Measurements from ENCODE around the gene VWCE. TPM values are rescaled to one million over a fixed set of nuclear protein-coding genes. Genes with fewer than 3 reads are reported as not detected.

VWCE gene
- total RNA-seq, 1 experiment from 2014 or later, result 2.5 TPM

GRCh38 chr11:61335355-61335710, 40.2 kb upstream of the VWCE start:
- Histone ChIP-seq H3K9me2 (ENCODE audit: insufficient read depth) (no peaks in the 10 kb centered on the region), H3K27ac (ENCODE audit: low read depth, low read length) (peak overlapping the region; percentile 92), H3K79me2 (ENCODE audit: insufficient read depth, low read length) (peaks cover 51% of the 10 kb centered on the region), H3K4me1 (ENCODE audit: control insufficient read depth in 1 of 2, insufficient read depth in 2 of 2, low read length in 2 of 2) (peaks cover 28 to 46% of the 10 kb centered on the region in 2 experiments), H3K4me2 (ENCODE audit: low read length) (peak overlapping the region; percentile 93), H3K9me3 (ENCODE audit: control insufficient read depth in 1 of 2, insufficient read depth in 1 of 2, low read depth in 1 of 2, low read length in 2 of 2) (no peaks in the 10 kb centered on the region), H4K20me1 (ENCODE audit: insufficient read depth) (no peaks in the 10 kb centered on the region), H3K27me3 (ENCODE audit: insufficient read depth, low read length) (no peaks in the 10 kb centered on the region), H2AFZ (ENCODE audit: low read depth, low read length, poor library complexity, severe bottlenecking) (no peak overlapping the region), H3K9ac (ENCODE audit: low read length) (peak overlapping the region; percentile 97; the same call in 1 of the 2 replicates), H3K36me3 (ENCODE audit: control insufficient read depth in 1 of 2, insufficient read depth in 2 of 2, low read length in 2 of 2) (peaks cover 3 to 5% of the 10 kb centered on the region in 2 experiments; a peak in 2 of 4 replicates), H3K4me3 (replicated peaks in 1 of 2; ENCODE audit: low read depth in 1 of 2, low read length in 2 of 2) (no peak overlapping the region)
- TF ChIP-seq EZH2 (IDR thresholded peaks at IDR 0.05) (no peak), ZFX (IDR thresholded peaks at IDR 0.05) (0 out of 2 replicates have a peak, but pooled peaks have one; percentile 4)
- ChIA-PET CTCF (interaction anchor here (0.8 to 4.6 kb wide), 12 partner anchors 13 to 560 kb away, joined by 4 to 120 read pairs (median 8); partner anchors contain the start of genes CYB561A3 and TMEM138), RAD21 (ENCODE audit: low non-redundant PET in 1 of 2, low total read pairs in 2 of 2, uncharacterized antibody in 2 of 2, unreplicated experiment in 2 of 2) (interaction anchor here (1.5 to 1.7 kb wide), 2 partner anchors 50 kb away, joined by 14 to 15 read pairs; no protein-coding TSS in a partner anchor), POLR2A (interaction anchor here (0.6 to 2.0 kb wide), 6 partner anchors 8 to 66 kb away, joined by 3 to 45 read pairs (median 6); partner anchors contain the start of genes CYB561A3, TMEM138 and TMEM216)
- no TSS peak for BruUV-seq (replicated peaks)
- DNase-seq (ENCODE audit: low read depth, low spot score) (no peak), ATAC-seq (no peak)
- intact Hi-C loops (cut with micrococcal nuclease), result loop anchor here (5.0 kb wide), 1 partner anchor 292 kb away; no protein-coding TSS in a partner anchor

GRCh38 chr11:61334434-61335354, 39.6 kb upstream of the VWCE start:
- H3K9me2 ChIP-seq (ENCODE audit: insufficient read depth), result no peaks in the 10 kb centered on the region
- intact Hi-C loops (cut with micrococcal nuclease), result loop anchor here (5.0 kb wide), 1 partner anchor 293 kb away; no protein-coding TSS in a partner anchor
- no peak overlapping the region for H2AFZ ChIP-seq (ENCODE audit: low read depth, low read length, poor library complexity, severe bottlenecking)
- no peak for TF ChIP-seq CTCF (IDR thresholded peaks at IDR 0.05 in 2 of 3, conservative IDR thresholded peaks at IDR 0.05 in 1 of 3; ENCODE audit: borderline replicate concordance in 1 of 3, insufficient read depth in 1 of 3, low read depth in 2 of 3, low read length in 2 of 3)
- TF ChIP-seq FOSL1 (IDR thresholded peaks at IDR 0.05; ENCODE audit: low read depth), result peak; percentile 14; the same call in 1 of the 2 replicates
- peak; percentile 27; the same call in 1 of the 2 replicates for TF ChIP-seq JUND (IDR thresholded peaks at IDR 0.05)
- no peak for TF ChIP-seq YY1 (IDR thresholded peaks at IDR 0.05; ENCODE audit: extremely low read depth, insufficient replicate concordance, low read depth, low read length)
- 0 out of 2 replicates have a peak, but pooled peaks have one; percentile 24 for TF ChIP-seq MAX (IDR thresholded peaks at IDR 0.05)
- peak; percentile 22; the same call in 1 of the 2 replicates for TF ChIP-seq ZFX (IDR thresholded peaks at IDR 0.05)
- peak; percentile 35 for TF ChIP-seq POLR2A (IDR thresholded peaks at IDR 0.05; ENCODE audit: borderline replicate concordance, extremely low read depth, insufficient read depth, insufficient read length)
- peaks cover 57% of the 10 kb centered on the region for H3K79me2 ChIP-seq (ENCODE audit: insufficient read depth, low read length)
- H3K4me2 ChIP-seq (ENCODE audit: low read length), result peak overlapping the region; percentile 93
- peak overlapping the region; percentile 85 to 97 for H3K4me3 ChIP-seq (replicated peaks in 1 of 2; ENCODE audit: low read depth in 1 of 2, low read length in 2 of 2)
- H3K27me3 ChIP-seq (ENCODE audit: insufficient read depth, low read length), result no peaks in the 10 kb centered on the region
- no peaks in the 10 kb centered on the region for H4K20me1 ChIP-seq (ENCODE audit: insufficient read depth)
- ChIA-PET POLR2A (interaction anchor here (0.8 to 2.0 kb wide), 4 partner anchors 27 to 94 kb away, joined by 4 to 45 read pairs (median 6); partner anchors contain the start of genes CPSF7, CYB561A3 and TMEM138), CTCF (interaction anchor here (0.6 to 4.6 kb wide), 4 partner anchors 27 to 304 kb away, joined by 4 to 120 read pairs (median 4); partner anchors contain the start of gene CYB561A3), RAD21 (ENCODE audit: low non-redundant PET in 1 of 2, low total read pairs in 2 of 2, uncharacterized antibody in 2 of 2, unreplicated experiment in 2 of 2) (interaction anchor here (0.5 to 1.8 kb wide), 3 partner anchors 51 to 303 kb away, joined by 3 to 5 read pairs (median 4); no protein-coding TSS in a partner anchor)
- peaks cover 28 to 46% of the 10 kb centered on the region in 2 experiments for H3K4me1 ChIP-seq (ENCODE audit: control insufficient read depth in 1 of 2, insufficient read depth in 2 of 2, low read length in 2 of 2)
- ATAC-seq (no peak), DNase-seq (ENCODE audit: low read depth, low spot score) (no peak)
- H3K9ac ChIP-seq (ENCODE audit: low read length), result peak overlapping the region; percentile 97
- peaks cover 3 to 5% of the 10 kb centered on the region in 2 experiments; a peak in 2 of 4 replicates for H3K36me3 ChIP-seq (ENCODE audit: control insufficient read depth in 1 of 2, insufficient read depth in 2 of 2, low read length in 2 of 2)
- peak overlapping the region; percentile 92 for H3K27ac ChIP-seq (ENCODE audit: low read depth, low read length)
- no peaks in the 10 kb centered on the region for H3K9me3 ChIP-seq (ENCODE audit: control insufficient read depth in 1 of 2, insufficient read depth in 1 of 2, low read depth in 1 of 2, low read length in 2 of 2)
- BruUV-seq (replicated peaks), result no TSS peak
